GM12873 (cell line): ENCODE results near the gene CSF3.
A peak's percentile ranks its signal among the peaks of the same experiment; 100 is the strongest.

Source experiments
- TF ChIP-seq, protein P1 (sequence below): IDR thresholded peaks from 2 replicates; pipeline ENCODE4 v1.5.1; 2012; ENCODE audit warnings: low read depth, mild to moderate bottlenecking, moderate library complexity, low read length, control low read depth; ENCODE audit not compliant: insufficient read depth; ENCODE audit errors: missing control alignments

The CSF3 gene

DNA sequence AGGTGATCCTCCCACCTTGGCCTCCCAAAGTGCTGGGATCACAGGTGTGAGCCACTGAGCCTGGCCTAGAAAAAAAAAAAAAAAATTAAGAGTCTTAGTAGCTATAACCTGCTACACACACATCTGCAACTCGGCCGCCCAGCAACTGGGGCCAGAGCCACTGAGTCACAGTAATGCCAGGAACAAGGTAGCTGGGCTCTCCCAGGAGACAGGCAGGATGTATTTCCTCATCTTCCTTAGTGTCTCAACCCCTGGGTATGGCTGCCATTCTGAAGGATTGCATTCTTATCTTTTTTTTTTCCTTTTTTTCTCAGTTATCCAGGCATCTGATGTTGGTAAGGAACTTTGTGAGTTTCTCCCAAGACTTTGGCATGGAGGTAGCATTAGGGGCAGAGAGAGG, 41.7 kb upstream of the CSF3 start:
- TF ChIP-seq, protein P1, sequence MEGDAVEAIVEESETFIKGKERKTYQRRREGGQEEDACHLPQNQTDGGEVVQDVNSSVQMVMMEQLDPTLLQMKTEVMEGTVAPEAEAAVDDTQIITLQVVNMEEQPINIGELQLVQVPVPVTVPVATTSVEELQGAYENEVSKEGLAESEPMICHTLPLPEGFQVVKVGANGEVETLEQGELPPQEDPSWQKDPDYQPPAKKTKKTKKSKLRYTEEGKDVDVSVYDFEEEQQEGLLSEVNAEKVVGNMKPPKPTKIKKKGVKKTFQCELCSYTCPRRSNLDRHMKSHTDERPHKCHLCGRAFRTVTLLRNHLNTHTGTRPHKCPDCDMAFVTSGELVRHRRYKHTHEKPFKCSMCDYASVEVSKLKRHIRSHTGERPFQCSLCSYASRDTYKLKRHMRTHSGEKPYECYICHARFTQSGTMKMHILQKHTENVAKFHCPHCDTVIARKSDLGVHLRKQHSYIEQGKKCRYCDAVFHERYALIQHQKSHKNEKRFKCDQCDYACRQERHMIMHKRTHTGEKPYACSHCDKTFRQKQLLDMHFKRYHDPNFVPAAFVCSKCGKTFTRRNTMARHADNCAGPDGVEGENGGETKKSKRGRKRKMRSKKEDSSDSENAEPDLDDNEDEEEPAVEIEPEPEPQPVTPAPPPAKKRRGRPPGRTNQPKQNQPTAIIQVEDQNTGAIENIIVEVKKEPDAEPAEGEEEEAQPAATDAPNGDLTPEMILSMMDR: no peak

DNA sequence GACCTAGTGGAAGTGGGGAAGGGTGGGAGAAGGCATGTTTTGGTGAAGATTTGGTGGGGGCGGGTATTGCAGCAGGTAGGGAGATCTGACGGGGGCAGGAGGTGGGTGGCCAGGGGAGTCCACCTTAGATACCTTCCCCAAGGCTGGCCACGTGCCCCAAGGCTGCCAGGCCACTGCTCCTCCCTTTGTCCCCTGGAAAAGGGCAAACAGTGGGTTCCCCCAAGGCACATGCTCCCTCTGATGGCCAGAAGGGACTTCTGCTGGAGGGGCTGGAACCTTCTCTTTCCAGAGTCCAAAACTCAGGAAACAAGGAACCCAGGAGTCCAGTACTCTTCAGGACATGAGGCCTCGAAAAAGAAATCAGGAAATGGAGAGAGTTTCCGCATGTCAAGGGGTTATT, 40.8 kb upstream of the CSF3 start:
- TF ChIP-seq, protein P1: no peak

DNA sequence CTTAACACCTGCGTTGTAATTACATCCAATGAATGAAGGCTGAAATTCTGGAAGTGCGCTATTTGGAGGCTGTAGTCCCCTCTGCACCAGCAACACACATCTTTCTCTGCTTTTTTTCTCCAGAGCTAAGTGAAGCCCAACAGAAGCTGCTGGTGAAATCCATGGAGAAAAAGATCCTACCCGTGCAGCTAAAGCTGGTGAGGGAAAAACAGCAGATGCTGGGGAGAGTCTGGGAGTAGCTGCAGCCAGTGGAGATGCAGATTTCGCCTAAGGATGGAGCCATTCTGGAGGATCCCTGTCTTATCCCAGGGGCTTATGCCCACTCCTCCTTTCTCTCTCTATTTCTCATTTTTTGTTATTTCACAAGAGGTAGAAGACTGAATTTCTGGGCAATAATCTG, 39.4 kb upstream of the CSF3 start:
- TF ChIP-seq, protein P1: no peak

DNA sequence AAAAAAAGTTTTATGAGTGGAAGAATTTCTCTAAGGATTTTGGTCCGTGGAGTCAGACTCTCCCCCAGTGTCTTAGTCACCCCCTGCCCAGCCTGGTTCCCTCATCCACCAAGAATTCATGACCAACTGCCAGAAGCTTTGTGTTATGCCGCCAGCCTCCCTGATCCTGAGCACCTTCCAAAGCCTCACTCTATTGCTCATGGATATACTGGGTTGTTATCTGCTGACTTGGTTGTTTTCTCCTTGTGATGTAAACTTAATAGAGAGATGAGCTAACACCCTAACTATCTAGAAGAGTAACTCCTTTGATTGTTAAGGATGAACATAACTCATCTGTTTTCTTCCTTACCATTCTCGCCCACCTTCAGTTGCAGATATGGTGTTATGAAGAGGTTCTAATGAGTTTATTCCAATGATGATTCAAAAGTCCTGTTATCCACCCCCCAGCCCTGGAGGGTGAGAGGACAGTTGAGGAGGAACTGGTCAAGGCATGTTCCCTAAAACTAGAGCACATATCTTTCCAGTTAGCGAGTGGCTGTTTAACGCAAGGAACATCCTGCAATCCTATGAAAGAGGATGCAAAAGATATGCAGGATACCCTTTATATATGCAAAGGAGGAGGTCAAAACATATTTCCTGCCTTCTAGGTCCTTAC, 36.1 kb upstream of the CSF3 start:
- TF ChIP-seq, protein P1: no peak

DNA sequence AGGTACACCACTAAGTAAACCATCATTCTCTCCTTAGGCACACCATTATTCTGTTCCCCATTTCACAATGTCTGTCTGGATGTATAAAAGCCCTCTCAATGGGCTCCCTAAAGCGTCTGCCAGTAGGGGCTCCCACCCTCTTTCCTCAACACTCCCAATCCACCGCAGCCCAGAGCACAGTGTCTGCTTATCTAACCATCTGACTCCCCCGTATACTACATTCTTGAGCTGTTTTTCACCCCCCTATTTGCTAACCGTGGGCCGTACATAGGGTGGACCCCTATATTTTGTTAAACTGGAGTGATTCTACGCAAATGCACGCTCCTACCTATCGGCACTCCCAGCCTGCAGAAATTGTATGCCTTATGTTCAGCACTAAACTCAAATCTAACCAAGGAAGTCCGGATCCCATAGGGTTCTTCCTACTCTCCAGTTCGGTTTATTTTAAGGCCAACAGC, 35.3 kb upstream of the CSF3 start:
- TF ChIP-seq, protein P1: peak; percentile 28

DNA sequence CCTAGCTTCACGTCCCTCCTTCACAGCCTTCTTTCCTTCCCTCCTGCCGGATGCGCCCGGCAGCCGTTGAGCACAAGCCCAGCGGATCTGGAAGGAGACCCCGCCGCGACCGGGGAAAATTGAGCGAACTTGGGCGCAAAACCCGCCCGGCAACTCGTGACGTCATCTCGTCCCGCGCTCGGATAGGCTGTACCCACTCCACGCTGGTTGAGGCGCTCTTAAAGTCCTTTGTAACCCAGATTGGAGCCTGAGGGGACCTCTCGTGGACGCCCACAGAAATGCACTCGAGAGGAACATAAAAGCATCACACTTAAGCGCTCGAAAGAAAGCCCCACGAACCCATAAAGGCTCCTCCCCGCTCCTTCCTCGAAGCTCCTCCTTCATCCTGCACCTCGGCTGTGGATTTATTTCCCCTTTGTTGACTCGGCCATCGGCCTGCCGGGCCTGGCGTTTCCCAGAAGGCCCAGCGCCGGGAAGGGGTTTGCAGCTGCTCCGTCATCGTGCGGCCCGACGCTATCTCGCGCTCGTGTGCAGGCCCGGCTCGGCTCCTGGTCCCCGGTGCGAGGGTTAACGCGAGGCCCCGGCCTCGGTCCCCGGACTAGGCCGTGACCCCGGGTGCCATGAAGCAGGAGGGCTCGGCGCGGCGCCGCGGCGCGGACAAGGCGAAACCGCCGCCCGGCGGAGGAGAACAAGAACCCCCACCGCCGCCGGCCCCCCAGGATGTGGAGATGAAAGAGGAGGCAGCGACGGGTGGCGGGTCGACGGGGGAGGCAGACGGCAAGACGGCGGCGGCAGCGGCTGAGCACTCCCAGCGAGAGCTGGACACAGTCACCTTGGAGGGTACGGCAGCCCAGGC, 34.7 kb upstream of the CSF3 start, which contains the start of gene PSMD3:
TSS of gene PSMD3 (plus strand) at position 457 of the 856 bp plus-strand sequence. CDS start at position 621, 164 bp downstream.
- TF ChIP-seq, protein P1: peak; percentile 81

DNA sequence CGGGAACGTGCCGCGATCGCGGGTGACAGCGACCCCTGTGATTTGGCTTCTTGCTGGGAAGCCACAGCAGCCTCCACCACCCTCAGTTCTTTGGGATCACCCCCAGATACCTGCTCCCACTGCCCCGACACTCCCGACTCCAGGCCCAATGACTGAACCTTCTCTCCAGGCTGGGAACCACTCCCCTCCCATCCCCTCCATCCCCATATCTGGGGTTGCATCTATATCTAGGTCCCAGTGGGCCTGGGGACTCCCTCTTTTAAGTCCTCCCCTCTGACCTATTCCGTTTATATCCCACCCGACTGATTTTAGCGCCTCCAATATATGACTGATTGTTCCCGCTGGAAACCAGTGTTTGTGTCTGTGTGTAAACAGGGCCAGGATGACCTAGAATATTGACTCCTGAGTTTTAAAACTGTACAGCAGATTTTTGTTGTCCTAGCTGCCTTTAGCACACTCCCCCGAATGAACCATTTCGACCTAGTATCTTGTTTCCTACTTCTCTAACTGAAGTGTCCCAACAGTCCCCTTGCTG, 34.0 kb upstream of the CSF3 start:
- TF ChIP-seq, protein P1: no peak
